SK-N-SH treated with all-trans-retinoic acid at 6 μM for 48 hours (cell line): ENCODE data around the gene ZNF789.
A peak's percentile ranks its signal among the peaks of the same experiment; 100 is the strongest.

Experiments used
- ATAC-seq: fragments of 200-7000 bp; cut with Tn5 transposase; 3 replicates; pipeline ENCODE4 v1.9.1; 2020; ENCODE audit warnings: mild to moderate bottlenecking, moderate library complexity
- BACH2 ChIP-seq: fragments of 250-450 bp; sonication (Bioruptor Pico); IDR thresholded peaks from 2 replicates; pipeline ENCODE4 v1.9.0; 2021; ENCODE audit warnings: mild to moderate bottlenecking, borderline replicate concordance
- CSDC2 ChIP-seq: fragments of 250-450 bp; sonication (Bioruptor Pico); IDR thresholded peaks from 2 replicates; pipeline ENCODE4 v1.5.0; 2020; ENCODE audit warnings: mild to moderate bottlenecking, moderate library complexity
- CSRNP3 ChIP-seq: fragments of 250-450 bp; sonication (Bioruptor Pico); IDR thresholded peaks from 2 replicates; pipeline ENCODE4 v1.5.1; 2021; ENCODE audit warnings: mild to moderate bottlenecking, moderate library complexity
- ESRRG ChIP-seq: fragments of 250-450 bp; sonication (Bioruptor Pico); IDR thresholded peaks from 2 replicates; pipeline ENCODE4 v1.6.1; 2021; ENCODE audit warnings: mild to moderate bottlenecking
- GLIS3 ChIP-seq: fragments of 250-450 bp; sonication (Bioruptor Pico); IDR thresholded peaks from 2 replicates; pipeline ENCODE4 v1.5.0; 2020; ENCODE audit warnings: mild to moderate bottlenecking, moderate library complexity
- ISL1 ChIP-seq: fragments of 250-450 bp; sonication (Bioruptor Pico); IDR thresholded peaks from 2 replicates; pipeline ENCODE4 v2.1.2; 2022; ENCODE audit warnings: mild to moderate bottlenecking, moderate library complexity
- OSR1 ChIP-seq: fragments of 250-450 bp; sonication (Bioruptor Pico); IDR thresholded peaks from 2 replicates; pipeline ENCODE4 v1.8.0; 2022; ENCODE audit warnings: moderate library complexity, mild to moderate bottlenecking, inconsistent platforms
- POU6F1 ChIP-seq: fragments of 250-450 bp; sonication (Bioruptor Pico); IDR thresholded peaks from 2 replicates; pipeline ENCODE4 v1.8.0; 2021; ENCODE audit warnings: low read depth, mild to moderate bottlenecking, moderate library complexity, borderline replicate concordance
- PPARA ChIP-seq: fragments of 250-450 bp; sonication (Bioruptor Pico); IDR thresholded peaks from 2 replicates; pipeline ENCODE4 v1.5.0; 2020; ENCODE audit warnings: mild to moderate bottlenecking, borderline replicate concordance
- RARB ChIP-seq: fragments of 250-450 bp; sonication (Bioruptor Pico); IDR thresholded peaks from 2 replicates; pipeline ENCODE4 v1.8.0; 2021; ENCODE audit warnings: mild to moderate bottlenecking, moderate library complexity
- SNAI2 ChIP-seq: fragments of 250-450 bp; sonication (Bioruptor Pico); IDR thresholded peaks from 2 replicates; pipeline ENCODE4 v1.5.0; 2020; ENCODE audit warnings: mild to moderate bottlenecking, moderate library complexity
- TCF4 ChIP-seq: fragments of 250-450 bp; sonication (Bioruptor Pico); IDR thresholded peaks from 2 replicates; pipeline ENCODE4 v1.8.0; 2021; ENCODE audit warnings: mild to moderate bottlenecking, moderate library complexity, borderline replicate concordance
- TOX ChIP-seq: fragments of 250-450 bp; sonication (Bioruptor Pico); IDR thresholded peaks from 2 replicates; pipeline ENCODE4 v1.8.0; 2021; ENCODE audit warnings: mild to moderate bottlenecking, moderate library complexity, borderline replicate concordance
- ZC3H10 ChIP-seq: fragments of 250-450 bp; sonication (Bioruptor Pico); IDR thresholded peaks from 2 replicates; pipeline ENCODE4 v1.5.1; 2021; ENCODE audit warnings: mild to moderate bottlenecking, moderate library complexity
- ZFP3 ChIP-seq: fragments of 250-450 bp; sonication (Bioruptor Pico); IDR thresholded peaks from 2 replicates; pipeline ENCODE4 v1.5.0; 2020; ENCODE audit warnings: mild to moderate bottlenecking, moderate library complexity
- ZFP30 ChIP-seq: fragments of 450-650 bp; formaldehyde crosslinking; IDR thresholded peaks from 2 replicates; pipeline ENCODE4 v1.5.0; 2022; ENCODE audit warnings: mild to moderate bottlenecking, moderate library complexity
- ZNF565 ChIP-seq: fragments of 450-650 bp; formaldehyde crosslinking; conservative IDR thresholded peaks from 2 replicates; pipeline ENCODE4 v1.5.0; 2020; ENCODE audit warnings: low read depth, mild to moderate bottlenecking, moderate library complexity
- ZNF70 ChIP-seq: fragments of 450-650 bp; formaldehyde crosslinking; IDR thresholded peaks from 2 replicates; pipeline ENCODE4 v1.5.0; 2020; ENCODE audit warnings: mild to moderate bottlenecking, moderate library complexity
- ZNF8 ChIP-seq: fragments of 450-650 bp; formaldehyde crosslinking; IDR thresholded peaks from 2 replicates; pipeline ENCODE4 v1.5.0; 2020; ENCODE audit warnings: mild to moderate bottlenecking, moderate library complexity
- TF ChIP-seq, protein P1 (sequence below): fragments of 250-450 bp; sonication (Bioruptor Pico); IDR thresholded peaks from 2 replicates; pipeline ENCODE4 v1.5.1; 2020; ENCODE audit warnings: low read depth, mild to moderate bottlenecking, moderate library complexity

Gene ZNF789

GRCh38 chr7:99472561-99473314 lies at the start of gene ZNF789:
TSS of gene ZNF789 (plus strand) at chr7:99472890. CDS start at chr7:99476457, 3,567 bp downstream.
- peak; percentile 98 for ATAC-seq
- no peak for TF ChIP-seq CSRNP3 (CRISPR knock-in tag)
- no peak for TF ChIP-seq ZNF565
- TF ChIP-seq ZNF70 (CRISPR knock-in tag): no peak
- TF ChIP-seq ZNF8: no peak
- TF ChIP-seq ZFP30 (CRISPR knock-in tag): no peak
- TF ChIP-seq ISL1: no peak
- TF ChIP-seq TOX (CRISPR knock-in tag): no peak
- TF ChIP-seq OSR1 (CRISPR knock-in tag): no peak
- TF ChIP-seq PPARA (CRISPR knock-in tag): no peak
- no peak for TF ChIP-seq ESRRG
- no peak for TF ChIP-seq TCF4 (CRISPR knock-in tag)
- no peak for TF ChIP-seq RARB
- TF ChIP-seq ZC3H10: no peak
- TF ChIP-seq ZFP3 (CRISPR knock-in tag): no peak
- no peak for TF ChIP-seq SNAI2 (CRISPR knock-in tag)
- TF ChIP-seq, protein P1, sequence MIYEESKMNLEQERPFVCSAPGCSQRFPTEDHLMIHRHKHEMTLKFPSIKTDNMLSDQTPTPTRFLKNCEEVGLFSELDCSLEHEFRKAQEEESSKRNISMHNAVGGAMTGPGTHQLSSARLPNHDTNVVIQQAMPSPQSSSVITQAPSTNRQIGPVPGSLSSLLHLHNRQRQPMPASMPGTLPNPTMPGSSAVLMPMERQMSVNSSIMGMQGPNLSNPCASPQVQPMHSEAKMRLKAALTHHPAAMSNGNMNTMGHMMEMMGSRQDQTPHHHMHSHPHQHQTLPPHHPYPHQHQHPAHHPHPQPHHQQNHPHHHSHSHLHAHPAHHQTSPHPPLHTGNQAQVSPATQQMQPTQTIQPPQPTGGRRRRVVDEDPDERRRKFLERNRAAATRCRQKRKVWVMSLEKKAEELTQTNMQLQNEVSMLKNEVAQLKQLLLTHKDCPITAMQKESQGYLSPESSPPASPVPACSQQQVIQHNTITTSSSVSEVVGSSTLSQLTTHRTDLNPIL (CRISPR knock-in tag): no peak
- TF ChIP-seq CSDC2 (CRISPR knock-in tag): no peak

DNA sequence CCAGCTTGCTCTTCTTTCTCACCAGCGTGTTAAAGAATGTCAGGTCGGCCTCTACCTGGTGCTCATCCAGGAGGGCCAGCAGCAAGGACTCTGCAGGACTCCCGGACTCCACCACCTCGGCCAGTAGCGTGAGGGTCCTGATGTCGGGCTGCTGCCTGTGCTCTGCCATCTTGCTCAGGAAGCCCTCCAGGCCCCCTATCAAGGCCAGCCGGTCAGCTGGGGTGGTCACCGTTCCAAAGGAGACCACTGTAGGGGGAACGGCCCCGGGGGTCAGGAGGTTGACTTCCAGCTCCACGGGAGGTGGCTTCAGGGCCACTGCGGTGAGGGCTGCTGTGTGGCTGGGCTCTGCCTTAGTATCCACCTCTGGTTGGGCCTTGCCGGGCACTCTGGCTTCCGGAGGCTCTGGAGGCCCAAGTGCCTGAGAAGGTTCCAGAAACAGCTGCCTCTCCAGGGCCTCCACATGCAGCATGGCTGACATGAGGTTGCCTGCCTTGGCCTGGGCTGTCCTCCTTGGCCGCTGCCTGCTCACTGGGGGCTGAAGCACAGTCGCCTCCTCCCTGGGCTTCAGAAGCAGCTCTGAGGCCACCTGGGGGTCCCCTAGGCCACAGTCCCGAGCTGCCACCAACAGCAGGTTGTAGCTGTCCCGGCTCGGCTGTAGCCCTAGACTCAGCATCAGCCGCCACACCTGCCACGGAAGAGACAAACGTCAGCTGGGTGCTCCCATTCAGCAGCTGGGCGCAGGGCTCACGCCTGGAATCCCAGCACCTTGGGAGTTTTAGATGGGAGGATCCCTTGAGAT lies 47.6 kb upstream of the ZNF789 start:
- ATAC-seq: no peak
- TF ChIP-seq ZFP3 (CRISPR knock-in tag) (no peak), ZFP30 (CRISPR knock-in tag) (no peak), CSDC2 (CRISPR knock-in tag) (no peak), CSRNP3 (CRISPR knock-in tag) (no peak), BACH2 (no peak), ZNF565 (no peak), ZNF70 (CRISPR knock-in tag) (no peak), ZNF8 (no peak), OSR1 (CRISPR knock-in tag) (no peak), PPARA (CRISPR knock-in tag) (no peak)
- TF ChIP-seq, protein P1 (CRISPR knock-in tag): no peak

- no peak; the same call in 2 of the 3 replicates for ATAC-seq
- TF ChIP-seq ZNF565: no peak
- no peak for TF ChIP-seq RARB
- no peak for TF ChIP-seq CSRNP3 (CRISPR knock-in tag)
- TF ChIP-seq SNAI2 (CRISPR knock-in tag): no peak
- TF ChIP-seq GLIS3 (CRISPR knock-in tag): no peak
- no peak for TF ChIP-seq ZFP3 (CRISPR knock-in tag)
- no peak for TF ChIP-seq ESRRG
- TF ChIP-seq OSR1 (CRISPR knock-in tag): no peak
- TF ChIP-seq ZC3H10: no peak
- TF ChIP-seq POU6F1 (CRISPR knock-in tag): no peak
Measured at GRCh38 chr7:99428972-99429566, 43.6 kb upstream of the ZNF789 start.
